ENCODE results near the gene GSG1L2. TPM values are rescaled to one million over a fixed set of nuclear protein-coding genes. Genes with fewer than 3 reads are reported as not detected.

GSG1L2 gene
- total RNA-seq, 2 experiments from 2014 or later = not detected

DNA sequence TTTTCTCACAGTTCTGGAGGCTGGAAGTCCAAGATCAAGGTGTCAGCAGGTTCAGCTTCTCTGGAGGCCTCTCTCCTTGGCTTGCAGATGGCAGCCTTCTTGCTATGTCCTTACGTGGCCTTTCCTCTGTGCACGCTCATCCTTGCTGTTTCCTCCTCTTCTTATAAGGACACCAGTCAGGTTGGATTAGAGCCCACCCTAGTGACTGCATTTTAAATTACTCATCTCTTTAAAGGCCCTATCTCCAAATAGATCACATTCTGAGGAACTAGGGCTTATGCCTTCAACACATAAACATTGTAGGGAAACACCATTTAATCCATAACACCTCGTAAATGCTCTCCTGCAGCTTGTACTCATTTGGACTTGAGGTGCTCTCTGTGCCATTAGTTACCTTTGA, 66.8 kb downstream of the GSG1L2 start:
- TF ChIP-seq CTCF (IDR thresholded peaks at IDR 0.05) = no peak
- no peak overlapping the region for H3K27ac ChIP-seq (ENCODE audit: low read depth in 1 of 2, low read length in 2 of 2)
- ChIA-PET CTCF (no interaction called here), POLR2A (no interaction called here)
- Mint-ChIP-seq H3K4me3 (no peak overlapping the region), H3K27ac (no peak overlapping the region), H3K9me3 (no peaks in the 10 kb centered on the region), H3K27me3 (peaks cover 39% of the 10 kb centered on the region), H3K4me1 (ENCODE audit: low read depth) (no peaks in the 10 kb centered on the region), H3K36me3 (ENCODE audit: low read depth) (no peaks in the 10 kb centered on the region)
- H3K4me3 ChIP-seq (ENCODE audit: low read length) = no peak overlapping the region
- no peaks in the 10 kb centered on the region for H3K4me1 ChIP-seq (ENCODE audit: insufficient read depth, low read length)
- no peak for DNase-seq
- peaks cover 0 to 4% of the 10 kb centered on the region in 2 experiments for H3K9me3 ChIP-seq (ENCODE audit: control insufficient read depth in 1 of 2, insufficient read depth in 1 of 2, low read length in 2 of 2)
- ATAC-seq (ENCODE audit: poor library complexity) = no peak
- H3K36me3 ChIP-seq (ENCODE audit: insufficient read depth, low read length) = no peaks in the 10 kb centered on the region
- intact Hi-C loops (cut with DNase I, micrococcal nuclease) = no loop called here
- H3K27me3 ChIP-seq (ENCODE audit: control insufficient read depth in 1 of 2, insufficient read depth in 2 of 2, low read length in 2 of 2) = peaks cover 8% of the 10 kb centered on the region in 2 experiments

Other genes with a start within 250 kb of the GSG1L2 start
- 10 to 100 TPM; 52.2 to 63.2 TPM for gene STX8, start 246.3 kb downstream of the GSG1L2 start, total RNA-seq
- not detected for gene CFAP52, start 245.4 kb downstream of the GSG1L2 start, total RNA-seq
- gene USP43, start 176.6 kb downstream of the GSG1L2 start, total RNA-seq = under 1 TPM; 0.08 to 0.17 TPM
- gene DHRS7C, start 30.5 kb downstream of the GSG1L2 start, total RNA-seq = not detected
- gene GLP2R, start 3.8 kb upstream of the GSG1L2 start, total RNA-seq = not detected
- not detected for gene RCVRN, start 83.2 kb upstream of the GSG1L2 start, total RNA-seq

Measured in CD4-positive, alpha-beta T cell (primary cell).